Progenitor cell of endocrine pancreas (in vitro differentiated cells): ENCODE results near the gene APBB2. TPM values are rescaled to one million over a fixed set of nuclear protein-coding genes. Genes with fewer than 3 reads are reported as not detected.
A peak's percentile ranks its signal among the peaks of the same experiment; 100 is the strongest.
"Not testable (repeated sequence)": the region's sequence is repeated elsewhere in the genome, so short reads cannot be mapped to it uniquely, and the experiment has no call there.

Source experiments
- DNase-seq: peaks from one replicate; pipeline ENCODE4 v3.0.0; 2021; ENCODE audit warnings: low spot score; ENCODE audit not compliant: unreplicated experiment
- H3K27ac Mint-ChIP-seq: 2 replicates; pipeline ENCODE4 v1.8.0; 2021; ENCODE audit warnings: mild to moderate bottlenecking, moderate library complexity, mixed read lengths
- H3K27me3 Mint-ChIP-seq: 2 replicates; pipeline ENCODE4 v1.8.0; 2021; ENCODE audit warnings: mixed read lengths
- H3K36me3 Mint-ChIP-seq: 2 replicates; pipeline ENCODE4 v1.8.0; 2022; ENCODE audit warnings: mixed read lengths; ENCODE audit not compliant: insufficient read depth
- H3K4me1 Mint-ChIP-seq: 2 replicates; pipeline ENCODE4 v1.8.0; 2021; ENCODE audit warnings: low read depth, mixed read lengths
- H3K4me3 Mint-ChIP-seq: 2 replicates; pipeline ENCODE4 v1.8.0; 2021; ENCODE audit warnings: low read depth, mild to moderate bottlenecking, moderate library complexity, mixed read lengths
- H3K9me3 Mint-ChIP-seq: 2 replicates; pipeline ENCODE4 v1.8.0; 2021; ENCODE audit warnings: low read depth, mixed read lengths
- total RNA-seq: library from RNA; stranded (reverse); gene quantifications from 2 replicates; pipeline ENCODE4 v1.2.1, GENCODE V29; 2021
- TF ChIP-seq, protein P1 (sequence below): fragments of 200-600 bp; sonication (generic); IDR thresholded peaks from one replicate; pipeline ENCODE4 v1.5.0; 2021; ENCODE audit warnings: antibody characterized with exemption, mild to moderate bottlenecking; ENCODE audit not compliant: unreplicated experiment

APBB2 gene
- total RNA-seq, 1 donor from 2014 or later: 61.7 TPM

DNA sequence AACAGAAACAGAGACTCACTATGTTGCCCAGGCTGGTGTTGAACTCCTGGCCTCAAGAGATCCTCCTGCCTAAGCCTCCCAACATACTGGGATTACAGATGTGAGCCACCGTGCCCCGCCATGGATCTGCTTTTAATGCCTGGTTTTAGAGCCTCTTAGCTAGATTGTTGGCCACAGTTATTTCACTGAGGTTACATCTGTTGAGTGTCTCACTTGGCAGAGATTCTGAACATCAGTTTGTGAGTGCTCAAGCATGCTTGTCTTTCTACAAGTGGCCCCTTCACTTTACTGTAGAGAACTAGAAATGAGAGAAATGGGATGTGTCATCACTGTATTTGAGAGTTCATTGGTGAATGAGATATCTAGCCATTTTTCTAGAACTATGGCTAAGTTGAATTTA is 218.5 kb downstream of the APBB2 start:
- no peak for DNase-seq
- H3K4me1 Mint-ChIP-seq: peaks cover 10% of the 10 kb centered on the region

DNA sequence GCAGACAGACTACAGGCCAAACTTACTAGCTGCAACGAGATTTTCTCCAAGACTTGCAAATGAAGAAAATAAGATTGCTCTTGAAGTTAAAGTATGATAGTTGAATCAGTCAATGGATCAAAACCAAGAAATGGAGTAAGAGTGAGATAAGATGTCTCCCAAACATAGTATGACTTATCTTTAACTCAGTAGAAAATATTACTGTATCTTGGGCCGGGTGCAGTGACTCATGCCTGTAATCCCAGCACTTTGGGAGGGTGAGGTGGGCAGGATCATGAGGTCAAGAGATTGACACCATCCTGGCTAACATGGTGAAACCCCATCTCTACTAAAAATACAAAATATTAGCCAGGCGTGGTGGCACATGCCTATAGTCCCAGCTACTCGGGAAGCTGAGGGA is 220.0 kb downstream of the APBB2 start:
- H3K9me3 Mint-ChIP-seq, DNase-seq, H3K4me3 Mint-ChIP-seq, H3K27ac Mint-ChIP-seq, H3K36me3 Mint-ChIP-seq, H3K27me3 Mint-ChIP-seq: not testable (repeated sequence)
- H3K4me1 Mint-ChIP-seq: peaks cover 10% of the 10 kb centered on the region

More for the DNA sequence above, 218.5 kb downstream of the APBB2 start:
- Mint-ChIP-seq H3K9me3 (peaks cover 5% of the 10 kb centered on the region), H3K36me3 (no peaks in the 10 kb centered on the region), H3K27me3 (no peaks in the 10 kb centered on the region), H3K27ac (no peak overlapping the region), H3K4me3 (no peak overlapping the region)
- TF ChIP-seq, protein P1, sequence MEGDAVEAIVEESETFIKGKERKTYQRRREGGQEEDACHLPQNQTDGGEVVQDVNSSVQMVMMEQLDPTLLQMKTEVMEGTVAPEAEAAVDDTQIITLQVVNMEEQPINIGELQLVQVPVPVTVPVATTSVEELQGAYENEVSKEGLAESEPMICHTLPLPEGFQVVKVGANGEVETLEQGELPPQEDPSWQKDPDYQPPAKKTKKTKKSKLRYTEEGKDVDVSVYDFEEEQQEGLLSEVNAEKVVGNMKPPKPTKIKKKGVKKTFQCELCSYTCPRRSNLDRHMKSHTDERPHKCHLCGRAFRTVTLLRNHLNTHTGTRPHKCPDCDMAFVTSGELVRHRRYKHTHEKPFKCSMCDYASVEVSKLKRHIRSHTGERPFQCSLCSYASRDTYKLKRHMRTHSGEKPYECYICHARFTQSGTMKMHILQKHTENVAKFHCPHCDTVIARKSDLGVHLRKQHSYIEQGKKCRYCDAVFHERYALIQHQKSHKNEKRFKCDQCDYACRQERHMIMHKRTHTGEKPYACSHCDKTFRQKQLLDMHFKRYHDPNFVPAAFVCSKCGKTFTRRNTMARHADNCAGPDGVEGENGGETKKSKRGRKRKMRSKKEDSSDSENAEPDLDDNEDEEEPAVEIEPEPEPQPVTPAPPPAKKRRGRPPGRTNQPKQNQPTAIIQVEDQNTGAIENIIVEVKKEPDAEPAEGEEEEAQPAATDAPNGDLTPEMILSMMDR: no peak

DNA sequence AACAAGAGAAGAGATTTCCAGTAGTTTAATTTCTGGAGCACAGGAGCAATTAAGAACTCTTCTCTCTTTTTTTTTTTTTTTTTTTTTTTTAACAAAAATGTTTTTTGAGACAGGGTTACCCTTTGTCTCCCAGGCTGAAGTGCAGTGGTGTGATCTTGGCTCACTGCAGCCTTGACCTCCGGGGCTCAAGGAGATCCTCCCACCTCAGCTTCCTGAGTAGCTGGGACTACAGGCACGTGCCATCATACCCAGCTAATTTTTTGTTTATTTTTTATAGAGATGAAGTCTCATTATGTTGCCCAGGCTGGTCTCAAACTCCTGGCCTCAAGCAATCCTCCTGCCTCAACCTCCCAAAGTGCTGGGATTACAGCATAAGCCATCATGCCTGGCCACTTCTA is 221.0 kb downstream of the APBB2 start:
- H3K4me1 Mint-ChIP-seq: peaks cover 10% of the 10 kb centered on the region
- not testable (repeated sequence) for H3K27me3 Mint-ChIP-seq, H3K4me3 Mint-ChIP-seq, H3K27ac Mint-ChIP-seq, DNase-seq, H3K36me3 Mint-ChIP-seq, H3K9me3 Mint-ChIP-seq

DNA sequence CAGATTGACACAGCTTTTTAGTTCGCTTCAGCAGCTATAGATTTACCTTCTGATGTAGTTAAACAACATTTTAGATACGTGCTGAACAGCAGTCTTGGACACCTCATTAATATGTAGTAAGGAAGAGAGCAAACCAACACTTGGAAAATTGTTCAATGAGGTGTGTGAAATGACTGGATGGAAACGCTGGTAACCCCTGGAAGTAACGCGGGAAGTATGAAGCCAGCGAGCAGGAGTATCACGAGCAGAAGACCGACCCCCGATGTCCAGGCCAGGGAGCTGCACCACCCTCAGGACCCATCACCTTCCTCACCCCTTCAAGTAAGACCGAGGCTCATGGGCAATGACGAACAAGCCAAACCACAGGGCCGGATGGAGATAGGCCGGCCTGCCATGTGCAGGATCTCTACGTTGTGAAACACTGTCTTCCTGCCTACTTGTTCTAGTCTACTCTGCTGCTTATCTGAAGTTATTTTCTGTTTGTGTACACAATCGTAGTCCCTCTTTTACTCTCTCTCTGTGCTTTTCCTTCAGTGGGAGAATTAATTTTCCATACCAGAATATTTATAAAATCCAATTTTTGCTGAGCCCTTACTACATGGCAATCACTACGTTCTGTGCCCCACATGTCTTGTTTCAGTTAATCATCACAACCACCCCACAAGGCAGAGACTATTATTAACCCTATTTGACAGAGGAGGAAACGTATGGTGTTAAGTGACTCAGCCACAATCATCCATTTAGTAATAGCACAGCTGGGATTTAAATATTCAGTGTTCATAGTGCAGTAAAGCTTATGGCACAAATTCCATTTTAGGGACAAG is 221.7 kb downstream of the APBB2 start:
- no peak overlapping the region for H3K27ac Mint-ChIP-seq
- TF ChIP-seq, protein P1: no peak

DNA sequence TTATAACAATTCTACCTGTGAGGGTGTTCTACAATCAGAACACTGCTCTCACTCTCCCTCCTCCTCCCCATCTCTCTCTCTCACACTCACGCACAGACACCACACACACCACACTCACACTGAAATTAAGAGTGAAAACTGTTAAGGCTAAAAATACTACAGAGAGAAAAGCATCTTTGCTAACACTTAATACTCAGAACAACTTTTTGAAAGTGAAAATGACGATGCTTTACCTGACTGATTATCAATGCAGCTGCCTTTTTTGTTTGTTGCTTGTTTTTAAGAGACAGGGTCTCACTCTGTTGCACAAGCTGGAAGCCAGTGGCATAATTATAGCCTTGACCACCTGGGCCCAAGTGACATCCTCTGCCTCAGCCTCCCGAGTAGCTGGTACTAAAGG is 222.4 kb downstream of the APBB2 start:
- H3K9me3 Mint-ChIP-seq: no peaks in the 10 kb centered on the region

More for the DNA sequence above, 221.7 kb downstream of the APBB2 start:
- peaks cover 10% of the 10 kb centered on the region for H3K4me1 Mint-ChIP-seq
- no peaks in the 10 kb centered on the region for H3K36me3 Mint-ChIP-seq
- DNase-seq: no peak
- H3K27me3 Mint-ChIP-seq: no peaks in the 10 kb centered on the region
- no peak overlapping the region for H3K4me3 Mint-ChIP-seq
- peaks cover 5% of the 10 kb centered on the region for H3K9me3 Mint-ChIP-seq

DNA sequence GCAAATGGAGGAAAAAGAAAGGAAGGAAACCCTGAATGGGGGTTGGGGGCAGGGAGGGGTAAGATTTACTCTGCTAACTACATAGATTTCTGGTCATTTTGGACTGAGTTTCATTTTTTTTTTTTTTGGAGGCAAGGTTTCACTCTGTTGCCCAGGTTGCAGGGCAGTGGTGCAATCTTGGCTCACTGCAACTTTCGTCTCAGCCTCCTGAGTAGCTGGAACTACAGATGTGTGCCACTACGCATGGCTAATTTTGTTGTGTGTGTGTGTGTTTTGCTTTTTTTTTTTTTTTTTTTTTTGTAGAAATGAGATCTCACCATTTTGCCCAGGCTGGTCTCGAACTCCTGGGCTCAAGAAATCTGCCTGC is 223.5 kb downstream of the APBB2 start:
- no peak for DNase-seq

More for the DNA sequence above, 222.4 kb downstream of the APBB2 start:
- TF ChIP-seq, protein P1: no peak
- Mint-ChIP-seq H3K4me1 (peaks cover 10% of the 10 kb centered on the region), H3K4me3 (no peak overlapping the region), H3K27me3 (no peaks in the 10 kb centered on the region), H3K27ac (peak overlapping the region; percentile 14), H3K36me3 (no peaks in the 10 kb centered on the region)
- DNase-seq: no peak

More for the DNA sequence above, 223.5 kb downstream of the APBB2 start:
- no peaks in the 10 kb centered on the region for H3K36me3 Mint-ChIP-seq
- H3K9me3 Mint-ChIP-seq: no peaks in the 10 kb centered on the region
- no peaks in the 10 kb centered on the region for H3K27me3 Mint-ChIP-seq
- H3K4me3 Mint-ChIP-seq: no peak overlapping the region
- TF ChIP-seq, protein P1: no peak
- no peak overlapping the region for H3K27ac Mint-ChIP-seq
- peaks cover 19% of the 10 kb centered on the region for H3K4me1 Mint-ChIP-seq
